Posterior cingulate gyrus (tissue), 11 donors: ENCODE data around the gene CCIN.
A peak's percentile ranks its signal among the peaks of the same experiment; 100 is the strongest.

Experiments
- DNase-seq, 10 donors: peaks; one replicate each; pipeline versions ENCODE4 v3.0.0 to v3.0.0-alpha.2; 2020 to 2021; ENCODE audit warnings: mixed read lengths in 3 of 10
- intact Hi-C: fragments of 100-400 bp; cut with DNase I; formaldehyde crosslinking; loops from one replicate; pipeline ENCODE4 v1.15.1; 2023

Gene CCIN

DNA sequence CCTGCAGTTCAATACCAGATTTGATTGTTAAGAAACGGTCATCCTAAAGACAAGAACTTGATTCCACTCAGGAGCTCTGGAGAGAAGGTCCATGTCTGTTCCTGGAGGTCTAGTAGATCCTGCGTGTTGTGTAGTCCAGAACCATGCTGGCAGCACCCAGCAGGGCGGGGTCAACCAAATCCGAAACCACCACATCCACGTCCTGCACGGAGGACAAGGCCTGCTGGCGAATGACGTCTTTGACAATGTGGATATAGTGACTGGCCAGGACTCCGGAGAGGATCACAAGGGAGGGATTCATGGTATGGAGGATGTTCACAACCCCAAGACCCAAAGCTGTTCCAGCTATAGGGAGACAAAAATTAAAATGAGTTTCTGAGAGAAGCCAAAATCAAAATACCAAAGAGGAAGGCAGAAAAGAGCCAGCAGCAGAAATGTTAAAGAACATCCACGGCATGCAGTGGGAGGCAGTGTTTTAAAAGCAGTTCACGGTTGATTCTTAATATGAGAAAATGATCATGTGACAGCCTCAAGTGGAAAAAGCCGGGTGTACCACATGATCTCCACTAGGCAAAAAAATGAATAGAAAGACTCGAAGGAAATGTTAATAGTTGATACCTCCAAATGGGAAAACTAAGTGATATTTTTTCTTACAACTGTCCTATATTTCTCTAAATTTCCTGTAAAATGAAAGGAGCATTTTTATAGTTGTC is 48.2 kb downstream of the CCIN start:
- intact Hi-C loops = no loop called here
- DNase-seq = no peak

DNA sequence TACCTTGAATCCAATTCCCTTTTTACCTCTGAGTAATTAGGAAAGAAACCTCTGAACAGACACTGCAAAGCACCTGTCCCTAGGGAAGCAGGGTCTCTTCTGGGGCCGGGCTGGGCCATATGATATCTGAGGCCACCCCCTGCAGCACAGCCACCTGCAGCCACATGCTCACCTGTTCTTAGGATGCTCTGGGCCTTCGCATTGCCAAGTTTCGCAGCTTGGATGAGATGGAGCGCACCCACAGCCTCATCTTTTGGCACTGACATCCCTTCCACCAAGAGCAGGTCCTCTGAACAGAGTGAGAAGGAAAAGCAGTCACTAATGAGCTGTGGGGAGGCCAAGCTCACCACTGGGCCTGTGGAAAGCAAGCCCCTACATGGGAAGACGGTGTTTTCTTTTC is 48.8 kb downstream of the CCIN start:
- intact Hi-C loops = no loop called here

DNA sequence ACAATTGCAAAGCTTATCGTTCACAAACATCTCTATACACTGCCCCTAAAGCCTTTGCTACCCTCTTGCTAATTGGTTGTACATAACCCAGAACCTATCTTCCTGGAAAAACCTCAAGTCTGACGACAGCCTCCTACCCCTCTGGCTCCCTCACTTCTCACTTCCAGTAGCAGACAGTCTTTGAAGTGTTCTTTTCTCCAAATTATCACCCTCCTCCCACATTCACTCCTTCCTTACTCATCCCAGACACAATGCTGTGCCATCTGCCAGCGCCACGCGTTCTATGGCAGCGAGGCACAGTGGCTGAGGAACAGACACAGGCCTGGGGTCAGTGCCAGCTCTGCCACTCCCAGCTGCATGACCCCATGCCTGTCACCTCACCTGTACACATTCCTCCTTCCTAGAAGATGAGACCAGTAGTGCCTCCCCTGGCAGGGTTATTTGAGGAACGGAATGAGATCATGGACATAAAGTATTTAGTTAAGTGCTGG is 49.3 kb downstream of the CCIN start:
- intact Hi-C loops = no loop called here
- peak in 7 of 10 donors; percentile 41 to 94 (median 69) for DNase-seq

More for the DNA sequence above, 48.8 kb downstream of the CCIN start:
- DNase-seq = peak in 2 of 10 donors; percentile 12 to 81
